ENCODE measurements around the gene PIGW.
"Not testable (repeated sequence)": the region's sequence is repeated elsewhere in the genome, so short reads cannot be mapped to it uniquely, and the experiment has no call there.

Gene PIGW

DNA sequence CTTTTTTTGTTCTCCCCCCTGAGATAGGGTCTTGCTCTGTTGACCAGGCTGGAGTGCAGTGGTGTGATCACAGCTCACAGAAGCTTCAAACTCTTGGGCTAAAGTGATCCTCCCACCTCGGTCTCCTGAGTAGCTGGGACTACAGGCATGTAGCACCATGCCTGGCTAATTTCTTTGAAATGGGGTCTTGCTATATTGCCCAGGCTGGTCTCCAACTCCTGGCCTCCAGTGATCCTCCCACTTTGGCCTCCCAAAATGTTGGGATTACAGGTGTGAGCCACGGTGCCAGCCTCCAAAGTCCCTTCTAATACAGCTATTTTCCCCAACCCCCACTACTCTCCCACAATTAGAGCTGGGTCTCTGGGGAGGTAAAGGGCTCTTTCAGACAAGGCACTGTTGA lies 26.3 kb upstream of the PIGW start:
- DNase-seq (ENCODE audit: low read depth in 3 of 3, low spot score in 1 of 3), result not testable (repeated sequence)

DNA sequence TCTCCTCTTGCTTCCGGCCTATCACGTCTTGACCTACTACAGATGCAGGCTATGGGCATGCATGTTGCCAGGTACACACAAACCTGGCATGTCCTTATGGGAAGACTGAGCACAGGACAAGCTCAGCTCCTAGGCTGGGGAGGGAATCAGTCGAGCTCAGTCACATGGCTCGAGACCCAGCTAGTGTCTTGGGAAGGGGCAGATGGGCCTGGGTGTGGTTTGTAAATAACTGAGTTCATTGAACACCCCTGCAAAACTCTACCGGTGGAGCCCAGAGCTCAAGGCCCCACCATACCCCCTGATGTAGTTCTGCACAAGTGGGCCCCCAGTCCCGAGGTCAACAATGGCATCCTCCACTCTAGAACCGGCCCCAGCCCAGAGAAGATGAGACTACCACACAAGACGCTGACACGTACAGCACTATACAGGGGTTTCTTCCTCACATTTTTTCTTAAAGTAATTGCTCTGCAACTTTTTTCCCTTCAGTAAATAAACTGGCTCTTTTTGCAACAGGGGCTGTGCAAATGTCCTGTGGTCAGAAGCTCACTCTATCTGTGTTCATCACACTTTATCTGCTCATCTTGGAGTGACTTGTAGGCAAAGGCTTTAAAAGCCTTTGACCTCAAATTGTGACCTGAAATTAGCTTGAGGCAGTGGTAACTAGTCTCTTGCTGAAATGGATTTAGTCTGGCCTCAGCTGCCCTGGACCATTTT lies 25.4 kb upstream of the PIGW start:
- DNase-seq (ENCODE audit: low read depth in 3 of 3, low spot score in 1 of 3), result no peak

DNA sequence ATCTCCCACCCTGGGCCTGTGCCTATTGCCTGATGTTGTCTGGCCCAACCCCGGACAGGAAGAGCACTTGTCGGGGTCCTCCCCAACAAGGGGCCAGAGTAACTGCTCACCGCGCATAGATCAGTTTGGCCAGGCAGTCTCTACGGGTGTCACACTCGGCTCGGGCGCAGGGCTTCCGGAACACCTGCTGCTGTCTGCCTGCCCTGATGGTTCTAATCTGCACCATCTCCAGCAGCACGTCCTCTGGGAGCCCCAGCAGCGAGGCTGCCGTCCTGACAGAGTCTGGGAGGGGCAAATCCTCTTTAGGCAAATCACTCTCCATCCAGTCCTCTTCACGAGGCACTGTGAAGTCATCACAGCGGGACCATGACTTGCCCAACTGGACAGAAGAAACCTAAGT lies 24.2 kb upstream of the PIGW start:
- no peak for DNase-seq (ENCODE audit: low read depth in 3 of 3, low spot score in 1 of 3)

DNA sequence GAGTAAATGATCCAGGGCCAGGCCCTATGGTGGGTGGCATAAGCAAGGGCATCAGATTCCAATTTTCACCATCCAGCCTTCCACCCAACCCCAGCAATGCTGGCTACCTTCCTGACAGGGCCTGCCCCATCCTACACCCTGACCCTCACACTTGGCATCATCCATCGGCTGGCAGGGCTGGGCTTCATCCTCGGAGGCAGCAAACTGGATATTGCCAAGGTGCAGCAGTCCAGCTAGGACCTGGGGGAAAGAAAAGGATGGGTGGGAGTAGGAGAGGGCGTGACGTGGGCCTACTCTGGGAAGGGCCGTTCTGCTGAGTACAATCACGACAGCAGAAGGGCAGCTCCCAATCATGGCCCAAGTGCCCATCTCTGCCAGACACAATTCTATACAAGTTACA lies 23.6 kb upstream of the PIGW start:
- no peak for DNase-seq (ENCODE audit: low read depth in 3 of 3, low spot score in 1 of 3)

DNA sequence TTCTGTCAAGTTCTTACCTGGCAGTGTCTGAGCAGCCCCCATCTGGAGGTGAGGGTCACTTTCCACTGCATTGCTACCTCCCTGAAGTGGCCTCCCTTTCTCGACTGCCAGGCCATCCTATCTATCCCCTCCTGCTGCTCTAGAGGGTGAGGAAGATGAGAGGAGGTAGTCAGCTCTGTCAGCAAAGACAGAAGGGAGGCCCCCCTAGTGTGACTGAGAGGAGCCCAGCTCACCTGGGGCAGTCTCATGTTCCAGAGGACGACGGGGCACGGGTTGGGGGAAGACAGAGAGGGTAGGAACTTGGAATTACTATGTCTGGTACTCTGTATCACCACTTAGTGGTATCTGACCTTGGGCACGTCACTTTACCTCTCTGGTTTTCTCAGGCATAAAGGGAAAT lies 22.1 kb upstream of the PIGW start:
- no peak for DNase-seq (ENCODE audit: low read depth in 3 of 3, low spot score in 1 of 3)

DNA sequence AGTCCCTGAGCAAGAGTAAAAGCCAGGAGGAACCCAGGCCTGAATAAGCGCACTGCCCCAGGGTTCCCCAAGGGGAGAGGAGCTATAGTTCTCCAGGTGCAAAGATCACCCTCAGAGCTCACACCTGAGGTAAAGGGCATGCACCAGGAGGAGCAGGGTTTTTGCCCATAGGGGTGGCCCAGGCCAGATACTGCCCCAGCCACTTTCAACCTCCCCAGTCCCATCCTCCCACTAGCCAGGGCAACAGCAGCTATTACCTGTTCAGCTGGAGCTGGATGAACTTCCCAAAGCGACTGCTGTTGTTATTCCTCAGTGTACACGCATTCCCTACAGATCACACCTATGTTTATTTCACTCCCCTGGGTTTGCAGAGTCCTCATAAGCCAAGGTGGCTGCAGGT lies 19.9 kb upstream of the PIGW start:
- DNase-seq (ENCODE audit: low read depth in 3 of 3, low spot score in 1 of 3), result no peak

DNA sequence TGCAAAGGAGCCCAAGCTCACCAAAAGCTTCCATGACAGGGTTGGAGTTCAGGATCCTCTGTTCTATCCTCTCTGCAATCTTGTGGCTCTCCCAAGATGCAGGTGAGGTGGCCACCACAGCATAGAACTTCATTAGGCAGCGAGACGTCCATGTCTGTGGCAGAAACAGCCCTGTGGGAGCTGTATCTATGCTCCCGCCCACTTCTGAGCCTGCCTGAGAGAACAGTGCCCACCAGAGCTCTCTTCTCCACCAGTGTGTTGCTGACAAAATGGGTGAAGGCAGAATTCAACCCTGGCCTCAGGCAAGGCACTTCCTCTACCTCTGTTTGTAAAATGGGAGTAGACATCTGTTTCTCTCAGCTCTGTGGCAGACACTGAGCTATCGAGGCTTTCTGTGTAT lies 18.9 kb upstream of the PIGW start:
- no peak for DNase-seq (ENCODE audit: low read depth in 3 of 3, low spot score in 1 of 3)

DNA sequence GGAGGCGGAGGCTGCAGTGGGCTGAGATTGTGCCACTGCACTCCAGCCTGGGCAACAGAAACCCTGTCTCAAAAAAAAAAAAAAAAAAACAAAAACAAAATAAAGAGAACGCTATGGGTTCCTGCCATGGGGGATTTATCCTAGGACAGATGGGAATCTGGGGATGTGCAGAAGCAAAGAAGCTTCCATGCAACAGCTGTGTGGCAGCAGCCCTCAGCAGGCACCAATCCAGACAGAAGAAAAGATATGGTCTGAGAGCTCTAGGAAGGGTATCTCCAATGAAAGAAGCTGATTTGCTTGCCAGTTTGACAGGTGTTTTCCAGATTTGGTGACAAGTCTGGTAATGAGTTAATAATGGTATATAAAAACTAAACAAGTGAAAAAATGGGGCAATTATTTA lies 11.7 kb upstream of the PIGW start:
- DNase-seq (ENCODE audit: low read depth in 3 of 3, low spot score in 1 of 3), result no peak

DNA sequence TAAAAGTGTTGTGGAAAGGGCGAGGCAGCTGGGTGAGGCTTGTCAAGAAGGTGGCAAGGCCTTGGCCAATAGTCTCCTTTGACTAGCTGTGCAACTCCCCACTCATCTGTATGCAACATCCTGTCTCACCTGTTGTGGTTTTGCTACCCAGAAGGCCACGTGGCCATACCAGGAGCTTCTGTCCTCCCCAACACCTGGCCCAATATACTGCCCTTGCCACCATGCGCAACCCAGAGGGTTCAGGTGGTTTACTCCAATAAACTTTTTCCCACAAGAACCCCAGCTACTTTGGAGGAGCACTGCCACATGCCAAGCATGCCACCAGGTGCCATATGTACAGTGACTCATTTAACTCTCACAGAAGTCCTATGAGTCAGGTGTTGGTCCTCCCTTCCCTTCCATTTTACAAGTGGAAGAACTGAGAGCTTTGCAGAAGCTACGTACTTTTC lies 10.3 kb upstream of the PIGW start:
- no peak for DNase-seq (ENCODE audit: low read depth in 3 of 3, low spot score in 1 of 3)

DNA sequence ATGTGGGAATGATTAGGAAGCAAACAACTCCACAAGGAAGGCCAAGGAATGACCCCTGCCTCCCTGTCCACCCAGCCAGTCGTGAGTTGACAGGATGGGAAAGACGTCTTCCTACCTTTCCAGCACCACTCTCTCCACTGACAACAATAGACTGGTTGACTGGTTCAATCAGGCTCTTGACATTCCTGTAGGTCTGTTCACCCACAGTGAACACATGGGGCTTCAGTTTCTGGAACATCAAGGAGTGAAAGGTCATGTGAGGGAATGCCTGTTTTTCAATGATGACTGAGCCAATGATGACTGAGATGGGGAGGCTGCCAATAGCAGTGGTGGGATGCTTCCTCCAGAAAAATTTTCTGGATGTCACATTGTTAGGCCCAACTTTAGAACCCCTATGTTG lies 9.7 kb upstream of the PIGW start:
- no peak for DNase-seq (ENCODE audit: low read depth in 3 of 3, low spot score in 1 of 3)

DNA sequence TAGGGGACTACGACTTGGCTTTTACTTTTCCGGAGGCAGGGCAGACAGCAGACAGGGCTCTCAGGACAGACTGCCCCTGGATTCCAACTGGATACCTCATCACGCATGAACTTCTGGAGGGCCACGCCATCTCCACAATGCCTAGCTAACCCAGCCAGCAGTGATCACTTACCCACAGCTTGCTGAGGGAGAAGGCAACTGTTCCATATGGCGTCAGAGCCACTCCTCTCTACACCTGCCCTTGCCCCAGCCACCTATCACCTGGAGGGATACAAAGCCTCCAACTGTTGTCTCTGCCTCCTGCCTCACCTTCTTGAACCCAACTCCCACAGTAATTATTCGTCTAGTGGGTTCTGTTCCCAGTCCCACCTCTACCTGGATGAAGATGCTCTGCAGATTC lies 8.9 kb upstream of the PIGW start:
- no peak for DNase-seq (ENCODE audit: low read depth in 3 of 3, low spot score in 1 of 3)

DNA sequence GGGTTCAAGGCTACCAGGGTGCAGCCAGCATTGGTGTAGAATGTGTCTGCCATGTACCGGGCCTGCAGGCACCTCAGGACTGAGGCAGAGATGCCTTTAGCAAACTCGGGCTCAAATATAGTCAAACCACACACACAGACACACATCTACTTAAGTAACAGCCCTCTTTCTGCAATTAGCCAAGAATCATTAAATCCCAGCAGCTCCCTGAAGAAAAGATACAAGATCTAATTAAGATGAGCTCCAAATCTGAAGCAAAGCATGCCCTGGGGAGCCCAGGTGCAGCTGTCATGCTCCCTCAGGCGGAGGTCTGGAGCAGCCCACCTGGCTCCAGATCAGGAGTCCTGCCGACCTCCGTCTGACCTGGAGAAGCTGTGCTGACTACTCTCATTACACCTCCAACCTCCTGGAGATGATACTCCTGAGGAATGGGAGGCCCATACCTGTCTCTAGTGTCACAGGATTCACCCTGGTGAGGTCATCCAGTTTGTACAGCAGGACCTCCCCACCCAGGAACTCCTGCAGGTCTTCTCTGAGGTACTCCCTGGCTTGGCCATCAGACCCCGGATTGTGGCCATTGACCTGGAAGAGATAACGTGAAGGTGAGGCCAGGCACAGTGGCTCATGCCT lies 7.1 kb upstream of the PIGW start:
- no peak for DNase-seq (ENCODE audit: low read depth in 3 of 3, low spot score in 1 of 3)

DNA sequence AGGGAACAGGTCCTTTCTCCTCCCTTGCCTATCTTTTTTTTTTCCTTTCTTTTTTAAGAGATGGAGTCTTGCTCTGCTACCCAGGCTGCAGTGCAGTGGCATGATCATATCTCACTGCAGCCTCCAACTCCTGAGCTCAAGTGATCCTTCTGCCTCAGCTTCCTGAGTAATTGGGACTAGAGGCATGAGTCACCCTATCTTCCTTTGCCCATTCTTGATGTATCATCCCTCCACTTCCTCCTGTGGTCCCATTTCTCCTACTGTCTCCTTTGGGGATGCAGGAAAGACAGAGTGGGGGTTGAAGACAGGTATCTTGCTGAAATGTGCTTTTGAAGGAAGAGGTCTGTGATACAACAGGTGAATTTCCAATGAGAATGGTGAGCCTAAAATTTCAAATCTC lies 5.7 kb upstream of the PIGW start:
- DNase-seq (ENCODE audit: low read depth in 3 of 3, low spot score in 1 of 3), result no peak

DNA sequence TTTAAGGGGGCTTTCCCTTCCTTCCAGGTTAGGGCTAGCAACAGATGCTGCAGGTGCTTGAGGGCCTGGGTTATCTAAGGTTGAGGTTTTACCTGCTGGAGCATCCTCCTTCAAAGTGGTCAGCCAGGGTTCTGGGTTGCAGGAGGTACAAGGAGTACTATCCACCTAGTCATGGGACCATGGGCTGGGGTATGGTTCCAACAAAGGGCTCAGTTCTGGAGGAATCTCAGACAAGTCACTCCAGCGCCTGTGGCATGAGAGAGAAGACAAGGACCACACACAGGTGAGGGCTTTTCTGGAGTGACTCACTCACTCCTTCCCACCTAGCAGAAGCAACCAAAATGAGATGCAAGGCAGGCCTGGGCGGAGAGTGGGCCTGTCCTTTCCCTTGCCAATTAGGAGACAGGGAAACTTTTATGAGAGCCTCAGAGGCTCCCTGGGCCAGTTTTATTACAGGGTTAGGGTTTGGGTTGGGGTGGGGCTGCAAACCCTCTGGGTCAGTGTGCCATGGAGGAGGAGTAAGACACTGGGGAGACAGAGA lies 2.3 kb upstream of the PIGW start:
- no peak for DNase-seq (ENCODE audit: low read depth in 3 of 3, low spot score in 1 of 3)

DNA sequence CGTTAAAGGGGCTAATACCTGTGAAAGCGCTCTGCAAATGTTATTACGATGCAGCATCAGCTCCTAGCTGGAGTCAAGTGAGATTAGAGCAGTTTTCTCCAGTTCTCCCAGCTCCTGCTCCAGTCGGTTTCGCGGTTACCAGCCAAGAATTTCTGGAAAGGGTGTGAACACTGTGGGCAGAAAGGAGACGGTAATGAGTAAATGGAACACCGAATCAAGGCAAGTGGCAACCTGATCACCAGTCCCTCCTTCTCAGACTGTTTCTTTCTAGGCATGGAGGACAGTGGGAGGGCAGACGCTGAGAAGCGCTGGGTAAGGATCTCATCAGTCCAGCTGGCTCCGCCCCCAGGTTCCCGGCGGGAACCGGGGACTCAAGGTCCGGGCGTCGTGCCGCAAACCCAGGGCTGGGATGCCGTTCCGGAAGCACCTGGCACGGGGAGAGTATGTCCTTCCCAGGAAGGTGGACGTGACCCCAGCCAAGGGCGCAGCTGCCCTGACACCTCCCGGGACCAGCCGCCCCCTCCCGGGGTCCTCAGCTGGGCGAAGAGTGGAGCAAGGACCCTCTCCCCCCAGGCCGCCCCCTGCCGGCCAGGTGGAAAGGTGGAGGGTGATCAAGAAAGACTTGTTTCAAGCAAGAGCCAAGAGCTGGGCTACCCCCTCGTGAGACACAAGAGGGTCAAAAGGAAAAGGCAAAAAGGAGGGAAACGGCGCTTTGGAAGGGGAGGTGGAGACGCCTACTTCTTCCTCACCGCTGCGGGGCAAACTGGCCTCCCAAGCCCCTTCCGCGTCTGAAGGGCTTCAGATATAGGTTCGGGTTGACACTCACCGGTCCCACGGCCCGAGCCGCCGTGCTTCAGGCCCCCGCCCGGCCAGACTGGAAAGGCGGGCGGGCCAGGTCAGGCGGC lies 600 bp upstream of the PIGW start:
- peak in 1 of 3 donors; percentile 41 for DNase-seq (ENCODE audit: low read depth in 3 of 3, low spot score in 1 of 3)

DNA sequence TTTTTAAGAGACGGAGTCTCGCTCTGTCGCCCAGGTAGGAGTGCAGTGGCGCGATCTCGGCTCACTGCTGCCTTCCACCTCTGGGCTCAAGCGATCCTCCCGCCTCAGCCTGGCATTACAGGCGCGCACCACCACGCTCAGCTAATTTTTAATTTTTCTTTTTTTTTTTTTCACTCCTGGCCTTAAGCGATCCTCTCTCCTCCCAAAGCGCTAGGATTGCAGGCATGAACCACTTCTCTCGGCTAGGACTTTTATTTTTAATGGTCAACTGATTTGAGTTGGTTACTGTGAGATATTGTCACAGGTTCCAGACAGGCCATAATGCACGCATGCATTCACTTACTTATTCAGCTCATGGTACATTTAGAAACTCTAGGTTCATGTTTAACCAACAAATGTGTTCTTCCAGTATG lies 888 bp downstream of the PIGW start:
- no peak for DNase-seq (ENCODE audit: low read depth in 3 of 3, low spot score in 1 of 3)

DNA sequence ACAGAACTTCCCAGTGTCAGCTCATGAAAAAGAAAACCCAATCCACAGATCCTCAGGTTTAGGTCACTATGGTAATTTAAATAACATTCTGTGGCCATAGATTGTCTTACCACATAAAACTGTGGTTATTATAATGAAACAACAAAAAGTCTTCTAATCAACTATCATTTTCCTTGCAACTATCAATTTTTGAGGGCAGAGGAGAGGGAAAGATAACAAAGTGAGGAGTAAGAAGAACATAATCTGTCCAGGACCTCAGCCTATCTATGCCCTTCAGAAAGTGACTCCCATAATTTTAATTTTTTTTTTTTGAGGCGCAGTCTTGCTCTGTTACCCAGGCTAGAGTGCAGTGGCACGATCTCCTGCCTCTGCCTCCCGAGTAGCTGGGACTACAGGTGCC lies 5.9 kb downstream of the PIGW start:
- no peak for DNase-seq (ENCODE audit: low read depth in 3 of 3, low spot score in 1 of 3)

DNA sequence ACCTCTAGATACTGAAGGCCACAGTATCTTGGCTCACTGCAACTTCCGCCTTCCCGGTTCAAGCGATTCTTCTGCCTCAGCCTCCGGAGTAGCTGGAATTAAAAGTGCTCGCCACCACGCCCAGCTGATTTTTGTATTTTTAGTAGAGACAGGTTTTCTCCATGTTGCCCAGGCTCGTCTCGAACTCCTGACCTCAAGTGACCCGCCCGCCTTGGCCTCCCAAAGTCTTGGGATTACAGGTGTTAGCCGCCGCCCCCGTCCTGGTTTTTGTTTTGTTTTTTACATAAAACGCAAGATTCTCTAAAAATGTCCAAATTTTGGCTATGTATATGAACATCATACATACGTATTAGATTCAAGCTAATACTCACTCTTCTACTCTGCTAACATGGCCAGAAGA lies 8.0 kb downstream of the PIGW start:
- no peak for DNase-seq (ENCODE audit: low read depth in 3 of 3, low spot score in 1 of 3)

DNA sequence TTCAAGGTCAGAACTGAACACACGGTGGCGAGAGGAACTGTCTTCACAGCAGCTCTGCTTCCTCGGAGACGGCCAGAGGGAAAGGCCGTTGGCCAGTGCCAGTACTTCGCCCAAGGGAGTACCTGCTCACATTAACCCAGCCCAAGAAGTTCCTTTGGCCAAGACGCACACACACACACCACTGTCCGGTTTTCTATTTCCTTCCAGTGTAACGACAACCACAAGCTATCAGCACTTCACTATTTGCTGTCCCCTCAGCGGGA lies 9.2 kb downstream of the PIGW start:
- no peak for DNase-seq (ENCODE audit: low read depth in 3 of 3, low spot score in 1 of 3)

DNA sequence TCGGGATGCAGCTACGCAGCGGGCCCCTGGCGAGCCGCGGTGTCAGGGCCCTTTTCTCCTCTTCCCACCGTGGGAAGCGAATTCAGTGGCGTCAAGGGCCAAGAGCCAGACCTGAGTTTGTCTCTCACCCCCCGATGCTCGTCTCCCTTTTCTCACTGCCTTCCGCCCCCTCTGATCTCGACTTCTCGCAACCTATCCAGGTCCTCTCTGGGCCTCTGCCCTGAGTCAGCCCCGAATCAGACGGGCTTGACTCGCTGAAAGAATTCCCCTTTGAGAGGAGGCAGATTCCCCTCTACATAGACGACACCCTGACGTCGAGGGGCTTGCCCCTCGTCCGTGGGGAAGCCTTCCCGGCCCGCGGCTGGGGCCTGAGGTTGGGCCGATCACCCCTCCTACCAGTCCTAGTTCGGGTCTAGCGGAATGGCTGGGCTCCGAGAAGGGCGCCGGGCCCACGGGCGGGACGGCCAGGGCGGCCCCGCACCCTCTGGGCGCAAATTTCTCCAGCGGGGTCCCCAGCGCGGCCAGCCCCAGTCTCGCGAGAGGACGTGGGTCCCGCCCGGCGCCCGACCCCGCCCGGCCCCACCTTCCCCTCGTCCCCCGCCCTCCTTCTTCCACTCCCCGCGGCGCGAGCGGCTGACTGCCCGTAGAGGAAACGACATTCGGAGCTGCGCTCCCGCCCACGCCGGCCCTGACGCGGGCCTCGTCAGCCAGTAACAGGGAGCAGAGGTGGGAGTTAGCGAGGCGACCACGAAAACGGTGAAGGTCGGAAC lies 9.7 kb downstream of the PIGW start, which contains the start of gene GGNBP2:
TSS of gene GGNBP2 (plus strand) at position 613 of the 770 bp plus-strand sequence. CDS start 806 bp downstream, outside the sequence.
- DNase-seq (ENCODE audit: low read depth in 3 of 3, low spot score in 1 of 3), result peak; percentile 77 to 87 (median 83)

DNA sequence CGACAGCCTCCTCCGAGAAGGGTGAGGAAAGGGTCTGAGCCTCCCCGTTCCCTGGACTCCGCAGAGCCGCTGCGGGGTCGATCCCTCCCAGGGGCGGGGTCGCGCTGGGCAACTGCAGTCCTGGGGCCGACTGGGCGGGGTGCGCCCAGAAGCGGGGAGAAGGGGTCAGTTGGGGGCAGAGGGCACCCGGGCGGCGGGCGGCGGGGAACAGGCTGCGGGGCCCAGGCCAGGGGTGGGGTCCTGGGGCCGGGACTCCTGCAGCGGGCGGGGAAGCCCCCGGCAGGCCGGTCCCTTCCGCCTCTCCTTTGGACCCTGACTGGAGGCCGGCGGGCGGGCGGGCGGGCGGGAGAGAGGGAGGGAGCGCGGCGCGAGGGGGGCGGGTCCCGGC lies 10.3 kb downstream of the PIGW start:
- no peak for DNase-seq (ENCODE audit: low read depth in 3 of 3, low spot score in 1 of 3)
